H9 (cell line): ENCODE results near the gene ACP3. TPM values are rescaled to one million over a fixed set of nuclear protein-coding genes. Genes with fewer than 3 reads are reported as not detected.

Experiments
- DNase-seq: peaks from one replicate; pipeline ENCODE4 v3.0.0-alpha.2; 2017
- H2AFZ ChIP-seq: one replicate; pipeline ENCODE4 v1.6.1; 2013; ENCODE audit warnings: mild to moderate bottlenecking, low read length, control low read depth, moderate library complexity
- H2AK5ac ChIP-seq: 2 replicates; pipeline ENCODE4 v1.6.1; 2013; ENCODE audit warnings: low read length, control low read depth, mixed read lengths; ENCODE audit not compliant: insufficient read length
- H2BK120ac ChIP-seq: one replicate; pipeline ENCODE4 v1.6.1; 2013; ENCODE audit warnings: low read depth, mild to moderate bottlenecking, low read length, control low read depth, inconsistent platforms; ENCODE audit not compliant: poor library complexity, severe bottlenecking
- H2BK12ac ChIP-seq: 2 replicates; pipeline ENCODE4 v1.6.1; 2013; ENCODE audit warnings: low read length, control low read depth, mixed read lengths, low read depth; ENCODE audit not compliant: insufficient read length
- H2BK15ac ChIP-seq: 2 replicates; pipeline ENCODE4 v1.6.1; 2013; ENCODE audit warnings: low read depth, low read length, control low read depth
- H2BK20ac ChIP-seq: one replicate; pipeline ENCODE4 v1.6.1; 2013; ENCODE audit warnings: low read depth, mild to moderate bottlenecking, low read length, control low read depth, inconsistent platforms; ENCODE audit not compliant: poor library complexity, severe bottlenecking
- H2BK5ac ChIP-seq: 2 replicates; pipeline ENCODE4 v1.6.1; 2013; ENCODE audit warnings: low read length, control low read depth, mixed read lengths; ENCODE audit not compliant: insufficient read length
- H3K14ac ChIP-seq: 2 replicates; pipeline ENCODE4 v1.6.1; 2013; ENCODE audit warnings: low read length, control low read depth; ENCODE audit not compliant: insufficient read depth
- H3K18ac ChIP-seq: 2 replicates; pipeline ENCODE4 v1.6.1; 2013; ENCODE audit warnings: low read depth, mild to moderate bottlenecking, mixed read lengths, low read length, control low read depth; ENCODE audit not compliant: insufficient read length
- H3K23ac ChIP-seq: 2 replicates; pipeline ENCODE4 v1.6.1; 2013; ENCODE audit warnings: low read length, control low read depth, mixed read lengths, low read depth; ENCODE audit not compliant: insufficient read length
- H3K23me2 ChIP-seq: 2 replicates; pipeline ENCODE4 v1.6.1; 2013; ENCODE audit warnings: low read depth, mild to moderate bottlenecking, mixed read lengths, low read length, control low read depth; ENCODE audit not compliant: insufficient read length, poor library complexity, severe bottlenecking
- H3K27ac ChIP-seq: 2 replicates; pipeline ENCODE4 v1.5.1; 2013; ENCODE audit warnings: low read length, control low read depth, mixed read lengths, low read depth; ENCODE audit not compliant: insufficient read length
- H3K27me3 ChIP-seq: 2 replicates; pipeline ENCODE4 v1.6.1; 2013; ENCODE audit warnings: low read length, control low read depth, inconsistent platforms; ENCODE audit not compliant: insufficient read depth
- H3K4ac ChIP-seq: 2 replicates; pipeline ENCODE4 v1.6.1; 2013; ENCODE audit warnings: low read depth, mild to moderate bottlenecking, control low read depth, inconsistent platforms, low read length, moderate library complexity
- H3K4me1 ChIP-seq: 2 replicates; pipeline ENCODE4 v1.6.1; 2013; ENCODE audit warnings: low read length, control low read depth, inconsistent platforms; ENCODE audit not compliant: insufficient read depth
- H3K4me2 ChIP-seq: 2 replicates; pipeline ENCODE4 v1.6.1; 2013; ENCODE audit warnings: low read length, control low read depth, mixed read lengths; ENCODE audit not compliant: insufficient read length, insufficient read depth
- H3K56ac ChIP-seq: 2 replicates; pipeline ENCODE4 v1.6.1; 2013; ENCODE audit warnings: low read depth, mild to moderate bottlenecking, mixed read lengths, low read length, control low read depth; ENCODE audit not compliant: insufficient read length
- H3K79me1 ChIP-seq: 2 replicates; pipeline ENCODE4 v1.6.1; 2013; ENCODE audit warnings: low read depth, mild to moderate bottlenecking, moderate library complexity, low read length, control low read depth, inconsistent platforms; ENCODE audit not compliant: insufficient read depth, poor library complexity, severe bottlenecking
- H3K79me2 ChIP-seq: 2 replicates; pipeline ENCODE4 v1.6.1; 2013; ENCODE audit warnings: low read length, control low read depth, inconsistent platforms; ENCODE audit not compliant: insufficient read depth
- H3K9ac ChIP-seq: 2 replicates; pipeline ENCODE4 v1.6.1; 2013; ENCODE audit warnings: low read length, control low read depth, mixed read lengths; ENCODE audit not compliant: insufficient read length; ENCODE audit errors: extremely low read depth
- H3K9me3 ChIP-seq: one replicate; pipeline ENCODE4 v1.6.1; 2013; ENCODE audit warnings: low read depth, low read length, inconsistent platforms; ENCODE audit not compliant: control insufficient read depth
- H3T11ph ChIP-seq: one replicate; pipeline ENCODE4 v1.6.1; 2013; ENCODE audit warnings: mild to moderate bottlenecking, low read length, control low read depth, inconsistent platforms
- H4K20me1 ChIP-seq: one replicate; pipeline ENCODE4 v1.6.1; 2013; ENCODE audit not compliant: control insufficient read depth, insufficient read length, insufficient read depth
- H4K5ac ChIP-seq: 2 replicates; pipeline ENCODE4 v1.6.1; 2013; ENCODE audit warnings: low read depth, mild to moderate bottlenecking, mixed read lengths, low read length, control low read depth; ENCODE audit not compliant: insufficient read length
- H4K8ac ChIP-seq: replicated peaks from 2 replicates; pipeline ENCODE4 v1.6.1; 2013; ENCODE audit warnings: low read length, control low read depth, mixed read lengths, low read depth; ENCODE audit not compliant: insufficient read length
- H4K91ac ChIP-seq: 2 replicates; pipeline ENCODE4 v1.6.1; 2013; ENCODE audit warnings: low read depth, mild to moderate bottlenecking, moderate library complexity, mixed read lengths, low read length, control low read depth; ENCODE audit not compliant: insufficient read length
- H3K27ac Mint-ChIP-seq, 3 experiments: 2 replicates in 2 of 3; 3 replicates in 1 of 3; pipeline ENCODE4 v1.8.0; 2020 to 2021; ENCODE audit warnings: mixed read lengths in 3 of 3, mild to moderate bottlenecking in 1 of 3, moderate library complexity in 1 of 3
- H3K27me3 Mint-ChIP-seq: 2 replicates; pipeline ENCODE4 v1.8.0; 2021; ENCODE audit warnings: low read depth, mild to moderate bottlenecking, moderate library complexity, mixed read lengths
- H3K36me3 Mint-ChIP-seq, 3 experiments: 2 replicates in 2 of 3; 3 replicates in 1 of 3; pipeline ENCODE4 v1.8.0; 2020 to 2021; ENCODE audit warnings: low read depth in 3 of 3, mixed read lengths in 3 of 3; ENCODE audit not compliant: insufficient read depth in 1 of 3
- H3K4me1 Mint-ChIP-seq, 2 experiments: 2 replicates each; pipeline ENCODE4 v1.8.0; 2020; ENCODE audit warnings: mixed read lengths in 2 of 2
- H3K4me3 Mint-ChIP-seq, 2 experiments: 2 replicates in 1 of 2; 3 replicates in 1 of 2; pipeline ENCODE4 v1.8.0; 2020 to 2021; ENCODE audit warnings: mild to moderate bottlenecking in 2 of 2, mixed read lengths in 2 of 2, moderate library complexity in 1 of 2
- H3K9me3 Mint-ChIP-seq, 2 experiments: 2 replicates in 1 of 2; 3 replicates in 1 of 2; pipeline ENCODE4 v1.8.0; 2020; ENCODE audit warnings: mild to moderate bottlenecking in 2 of 2, mixed read lengths in 2 of 2, moderate library complexity in 1 of 2
- CTCF ChIP-seq: fragments of 200-600 bp; sonication (generic); conservative IDR thresholded peaks from 3 replicates; pipeline ENCODE4 v1.8.0; 2021; ENCODE audit warnings: antibody characterized with exemption, mild to moderate bottlenecking
- WGBS: extraction: QIAGEN DNeasy Blood & Tissue Kit; methylation state at CpG from one replicate; pipeline ENCODE4 v1.1.7; 2013; ENCODE audit warnings: missing lambda C conversion rate, low lambda C conversion rate, mixed read lengths; ENCODE audit not compliant: insufficient read length; ENCODE audit errors: extremely low coverage; 5-methylcytosine and 5-hydroxymethylcytosine counted together
- total RNA-seq: library from RNA; stranded (reverse); gene quantifications from 2 replicates; pipeline ENCODE4 v1.2.1, GENCODE V29; 2021

The ACP3 gene
- total RNA-seq, 1 experiment from 2014 or later, result 0.17 TPM

- Histone ChIP-seq H4K5ac (no peak overlapping the region), H4K8ac (no peak overlapping the region), H2BK15ac (no peak overlapping the region), H3K4ac (no peak overlapping the region), H3K4me1 (no peaks in the 10 kb centered on the region; the same call in 1 of the 2 replicates), H3T11ph (no peak overlapping the region), H3K9ac (no peak overlapping the region), H2AFZ (no peak overlapping the region), H2BK120ac (no peak overlapping the region), H3K9me3 (no peaks in the 10 kb centered on the region), H3K4me2 (no peak overlapping the region), H3K79me1 (no peaks in the 10 kb centered on the region), H3K27ac (no peak overlapping the region), H3K79me2 (no peaks in the 10 kb centered on the region), H4K20me1 (no peaks in the 10 kb centered on the region), H2AK5ac (no peak overlapping the region), H3K27me3 (no peaks in the 10 kb centered on the region), H4K91ac (no peak overlapping the region), H3K23ac (no peak overlapping the region), H3K23me2 (no peaks in the 10 kb centered on the region), H3K14ac (no peak overlapping the region), H2BK5ac (no peak overlapping the region), H3K18ac (no peak overlapping the region), H2BK20ac (no peak overlapping the region), H2BK12ac (no peak overlapping the region), H3K56ac (no peak overlapping the region)
- TF ChIP-seq CTCF, result no peak
- Mint-ChIP-seq H3K36me3 (no peaks in the 10 kb centered on the region), H3K9me3 (no peaks in the 10 kb centered on the region), H3K4me3 (no peak overlapping the region), H3K27me3 (no peaks in the 10 kb centered on the region), H3K27ac (no peak overlapping the region), H3K4me1 (peaks cover 4 to 7% of the 10 kb centered on the region in 2 experiments; a peak in 3 of 4 replicates)
- DNase-seq, result no peak
- WGBS, result no CpG with 5 or more reads among the region's 2 CpGs
Measured at GRCh38 chr3:132326251-132326650, 9.0 kb downstream of the ACP3 start.
